ENCODE data around the gene CLDN19.
"Not testable (repeated sequence)": the region's sequence is repeated elsewhere in the genome, so short reads cannot be mapped to it uniquely, and the experiment has no call there.

The CLDN19 gene

GRCh38 chr1:42737257-42737656 is 2.8 kb downstream of the CLDN19 start:
- DNase-seq = peak; percentile 55

- DNase-seq = no peak
Measured at GRCh38 chr1:42736571-42737200, 3.4 kb downstream of the CLDN19 start.

DNA sequence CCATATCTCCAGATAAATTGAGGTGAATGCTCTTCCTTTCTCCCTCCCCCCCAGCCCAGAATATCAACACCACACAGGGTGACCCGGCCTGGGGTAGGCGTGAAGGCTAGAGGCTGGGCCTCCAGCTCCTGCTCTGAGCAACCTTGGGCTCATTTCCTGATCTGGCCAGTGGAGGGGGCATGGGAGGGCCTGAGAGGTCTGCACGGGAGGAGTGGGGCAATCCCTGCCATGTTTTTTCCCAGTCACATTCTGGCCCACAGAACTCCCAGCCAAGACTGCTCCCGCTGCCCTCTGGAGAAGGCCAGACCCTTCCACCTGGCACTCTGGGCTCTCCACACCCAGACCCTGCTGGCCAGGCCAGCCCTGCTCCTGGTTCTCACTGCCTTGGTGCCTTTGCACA is 3.9 kb downstream of the CLDN19 start:
- DNase-seq = peak; percentile 51

DNA sequence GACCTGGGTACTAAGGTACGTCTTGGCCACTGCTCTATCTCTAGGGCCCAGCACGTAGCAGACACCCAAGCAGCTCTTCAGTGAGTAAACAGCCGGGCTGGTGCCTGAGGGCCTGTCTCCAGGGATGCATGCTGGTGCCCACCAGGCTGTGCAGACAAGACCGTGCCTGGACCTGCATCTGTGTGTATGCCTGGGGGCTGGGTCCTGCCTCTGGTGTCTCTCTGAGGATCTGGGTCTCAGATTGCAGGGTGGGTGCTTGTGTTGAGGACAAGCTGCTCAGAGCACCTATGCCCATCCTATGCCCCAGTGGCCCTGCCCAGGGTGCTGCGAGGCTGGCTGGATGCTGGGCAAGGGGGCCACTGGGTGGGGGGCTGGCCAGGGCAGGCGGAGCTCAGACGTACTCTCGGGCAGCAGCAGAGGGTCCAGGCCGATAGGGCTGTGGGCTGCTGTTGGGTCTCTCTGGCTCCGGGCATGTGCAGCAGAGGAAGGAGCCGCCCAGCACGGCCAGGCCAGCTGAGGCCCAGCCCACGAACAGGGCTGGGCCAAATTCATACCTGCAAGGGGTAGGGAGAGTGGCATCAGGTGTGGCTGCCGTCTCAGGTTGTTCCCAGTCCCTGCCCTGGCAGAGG is 4.4 kb downstream of the CLDN19 start:
- DNase-seq = no peak

GRCh38 chr1:42735056-42735455 is 5.0 kb downstream of the CLDN19 start:
- DNase-seq = no peak

- no peak for DNase-seq
Measured at GRCh38 chr1:42734201-42735035, 5.6 kb downstream of the CLDN19 start.

DNA sequence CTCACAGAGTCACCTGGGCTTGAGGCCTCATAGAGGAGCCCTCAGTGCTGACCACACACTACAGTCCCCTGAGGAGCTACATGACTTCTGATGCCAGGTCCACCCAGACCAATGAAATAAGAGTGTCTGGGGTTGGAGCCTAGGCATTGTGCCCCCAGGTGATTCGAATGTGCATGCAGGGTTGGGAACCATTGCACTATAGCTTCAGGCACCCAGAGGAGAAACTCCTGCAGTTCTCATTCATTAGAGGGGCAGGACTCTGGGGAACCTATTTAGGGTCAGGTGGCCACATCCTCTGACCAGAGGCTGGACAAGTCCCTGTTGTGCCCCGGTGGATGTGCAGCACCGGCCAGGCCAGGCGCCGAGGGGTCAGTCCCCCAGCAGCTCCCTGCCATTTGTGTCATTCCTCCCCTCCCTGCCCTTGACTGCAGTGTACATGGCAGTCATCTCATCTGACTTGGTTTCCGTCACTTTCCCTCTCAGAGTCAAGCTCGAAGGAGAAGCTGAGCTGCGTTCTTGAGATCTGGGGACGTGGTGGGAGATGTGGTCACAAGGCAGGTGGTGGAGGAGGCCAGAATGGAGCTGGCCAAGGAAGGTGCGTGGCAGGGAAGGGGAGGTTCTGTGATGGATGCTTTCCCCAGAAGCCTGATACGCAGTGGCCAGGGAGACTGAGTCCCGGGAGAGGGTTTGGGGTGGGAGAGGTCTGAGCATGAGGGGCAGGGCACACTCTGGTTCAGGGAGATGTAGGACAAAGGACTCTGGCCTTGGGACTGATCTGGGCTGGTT is 6.4 kb downstream of the CLDN19 start:
- no peak for DNase-seq

GRCh38 chr1:42732126-42732680 is 7.8 kb downstream of the CLDN19 start:
- DNase-seq = no peak

- DNase-seq = no peak
Measured at GRCh38 chr1:42731585-42731984, 8.5 kb downstream of the CLDN19 start.

DNA sequence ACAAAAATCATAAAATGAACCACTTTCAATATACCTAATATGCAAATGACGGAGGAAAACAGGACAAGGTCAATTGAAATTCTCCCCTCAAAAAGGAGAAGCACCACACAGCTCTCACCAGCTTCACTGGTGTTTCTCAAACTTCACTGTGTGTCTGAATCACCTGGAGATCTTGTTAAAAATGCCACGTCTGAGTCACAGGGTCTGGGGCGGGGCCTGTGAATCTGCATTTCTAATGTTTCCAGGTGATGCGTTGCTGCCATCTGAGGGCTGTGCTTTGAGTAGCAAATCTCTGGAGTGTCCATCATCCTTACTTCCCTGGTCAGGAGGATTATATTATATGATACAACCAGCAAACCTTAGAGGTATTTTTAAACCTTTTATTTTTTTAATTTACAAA is 9.0 kb downstream of the CLDN19 start:
- DNase-seq = no peak

- no peak for DNase-seq
Measured at GRCh38 chr1:42730002-42730401, 10.0 kb downstream of the CLDN19 start.

GRCh38 chr1:42725820-42726219 is 14.2 kb downstream of the CLDN19 start:
- DNase-seq = not testable (repeated sequence)

GRCh38 chr1:42723511-42723910 is 16.5 kb downstream of the CLDN19 start:
- peak; percentile 38 for DNase-seq

DNA sequence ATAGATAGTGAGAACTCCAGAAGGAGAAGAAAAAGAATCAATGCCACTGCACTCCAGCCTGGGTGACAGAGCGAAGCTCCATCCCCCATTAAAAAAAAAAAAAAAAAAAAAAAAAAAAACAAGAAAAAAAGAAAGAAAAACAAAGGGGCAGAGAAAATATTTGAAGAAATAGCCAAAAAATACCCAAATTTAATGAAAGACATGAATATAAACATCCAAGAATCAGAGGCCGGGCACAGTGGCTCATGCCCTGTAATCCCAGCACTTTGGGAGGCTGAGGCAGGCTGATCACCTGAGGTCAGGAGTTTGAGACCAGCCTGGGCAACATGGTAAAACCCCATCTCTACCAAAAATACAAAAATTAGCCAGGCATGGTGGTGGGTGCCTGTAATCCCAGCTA is 17.6 kb downstream of the CLDN19 start:
- not testable (repeated sequence) for DNase-seq

DNA sequence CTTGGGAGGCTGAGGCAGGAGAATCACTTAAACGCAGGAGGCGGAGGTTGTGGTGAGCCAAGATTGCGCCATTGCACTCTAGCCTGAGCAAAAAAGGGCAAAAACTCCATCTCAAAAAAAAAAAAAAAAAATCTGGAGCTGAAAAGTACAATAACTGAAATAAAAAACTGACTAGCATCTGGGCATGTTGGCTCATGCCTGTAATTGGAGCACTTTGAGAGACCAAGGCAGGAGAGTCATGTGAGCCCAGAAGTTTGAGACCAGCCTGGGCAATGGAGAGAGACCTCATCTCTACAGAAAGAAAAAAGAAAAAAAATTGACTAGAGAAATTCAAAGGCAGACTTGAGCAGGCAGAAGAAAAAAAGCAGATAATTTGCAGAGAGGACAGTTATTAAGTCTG is 18.1 kb downstream of the CLDN19 start:
- no peak for DNase-seq

- DNase-seq = no peak
Measured at GRCh38 chr1:42720868-42721267, 19.2 kb downstream of the CLDN19 start.

DNA sequence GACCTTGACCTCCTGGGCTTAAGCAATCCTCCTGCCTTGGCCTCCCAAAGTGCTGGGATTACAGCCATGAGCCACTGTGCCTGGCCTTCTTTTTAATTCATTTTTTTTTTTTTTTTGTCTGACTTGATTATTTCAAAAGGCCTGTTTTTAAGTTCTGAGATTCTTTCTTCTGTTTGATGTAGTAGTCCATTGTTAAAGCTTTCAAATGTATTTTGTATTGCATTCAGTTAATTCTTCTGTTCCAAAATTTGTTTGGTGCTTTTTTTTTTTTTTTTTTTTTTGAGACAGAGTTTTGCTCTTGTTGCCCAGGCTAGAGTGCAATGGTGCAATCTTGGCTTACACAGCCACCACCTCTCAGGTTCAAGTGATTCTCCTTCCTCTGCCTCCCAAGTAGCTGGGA is 25.6 kb downstream of the CLDN19 start:
- not testable (repeated sequence) for DNase-seq

DNA sequence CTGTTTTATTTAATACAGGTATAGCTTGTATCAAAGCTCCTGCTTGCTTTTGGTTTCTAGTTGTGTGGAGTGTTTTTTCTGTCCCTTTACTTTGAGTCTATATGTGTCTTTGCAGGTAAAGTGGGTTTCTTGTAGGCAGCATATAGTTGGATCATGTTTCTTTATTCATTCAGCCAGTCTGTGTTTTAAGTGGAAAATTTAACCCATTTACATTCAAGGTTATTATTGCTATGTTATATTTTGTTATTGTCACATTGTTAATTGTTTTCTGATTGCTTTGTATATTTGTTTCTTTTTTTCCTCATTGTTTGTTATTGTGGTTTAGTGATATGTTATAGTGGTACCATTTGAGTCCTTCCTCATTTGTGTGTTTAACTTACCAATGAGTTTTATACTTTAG is 26.7 kb downstream of the CLDN19 start:
- no peak for DNase-seq

DNA sequence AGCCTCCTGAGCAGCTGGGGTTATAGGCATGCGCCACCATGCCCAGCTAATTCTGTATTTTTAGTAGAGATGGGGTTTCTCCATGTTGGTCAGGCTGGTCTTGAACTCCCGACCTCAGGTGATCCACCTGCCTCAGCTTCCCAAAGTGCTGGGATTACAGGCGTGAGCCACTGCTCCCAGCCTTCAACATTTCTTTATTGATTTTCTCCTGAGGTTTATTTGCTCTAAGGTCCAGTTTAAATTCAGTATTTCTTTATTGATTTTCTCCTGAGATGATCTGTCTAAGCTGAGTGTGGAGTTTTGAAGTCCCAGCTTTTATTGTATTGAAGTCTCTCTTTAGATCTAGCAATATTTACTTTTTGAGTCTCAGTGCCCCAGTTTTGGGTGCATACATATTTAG is 27.2 kb downstream of the CLDN19 start:
- DNase-seq = not testable (repeated sequence)

DNA sequence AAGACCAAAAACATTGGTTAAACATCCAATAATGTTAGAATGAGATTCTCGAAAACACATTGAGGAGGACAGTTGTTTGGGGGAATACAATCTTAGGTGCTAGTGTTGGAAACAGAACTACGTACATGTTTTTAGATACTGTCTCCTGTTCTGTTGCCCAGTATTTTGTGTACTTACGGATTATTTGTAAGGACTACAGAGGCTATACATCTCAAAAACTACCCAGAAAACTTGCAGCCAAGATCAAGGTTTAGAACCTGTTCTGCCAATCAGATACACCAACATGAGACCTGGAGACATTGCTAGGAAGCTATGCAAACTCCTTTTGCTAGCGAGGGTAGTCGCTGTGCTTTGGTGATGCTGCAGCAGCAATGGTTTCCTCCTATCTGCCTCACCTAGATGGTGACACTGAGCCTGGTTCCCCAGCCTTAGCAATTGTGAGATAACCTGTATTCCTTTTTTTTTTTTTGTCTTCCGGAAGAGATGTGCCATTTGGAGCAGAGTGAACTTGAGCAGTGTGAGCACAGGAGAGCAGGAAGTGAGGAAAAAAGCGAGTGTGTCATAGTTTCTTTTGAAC is 36.1 kb downstream of the CLDN19 start:
- no peak for DNase-seq

- DNase-seq = no peak
Measured at GRCh38 chr1:42700006-42700405, 40.0 kb downstream of the CLDN19 start.

GRCh38 chr1:42698081-42698813 is 41.8 kb downstream of the CLDN19 start:
- no peak for DNase-seq

Measured in inflammatory macrophage treated with lipopolysaccharide for 4 hours (primary cell).